HepG2 (cell line): Measurements from ENCODE around the gene CCDC88B. TPM values are rescaled to one million over a fixed set of nuclear protein-coding genes. Genes with fewer than 3 reads are reported as not detected.

ENCODE experiments used
- DMTF1 ChIP-seq: sonication (generic); formaldehyde crosslinking; IDR thresholded peaks from 2 replicates; pipeline ENCODE4 v1.4.0; 2020; ENCODE audit warnings: mild to moderate bottlenecking, missing genetic modification reagents
- ELF4 ChIP-seq: sonication (generic); formaldehyde crosslinking; IDR thresholded peaks from 2 replicates; pipeline ENCODE4 v1.5.0; 2020; ENCODE audit warnings: missing genetic modification reagents, mild to moderate bottlenecking, moderate library complexity, borderline replicate concordance
- HOXA3 ChIP-seq: sonication (generic); formaldehyde crosslinking; IDR thresholded peaks from 2 replicates; pipeline ENCODE4 v1.5.0; 2020; ENCODE audit warnings: missing genetic modification reagents
- IKZF4 ChIP-seq: sonication (generic); formaldehyde crosslinking; IDR thresholded peaks from 2 replicates; pipeline ENCODE4 v1.5.1; 2020; ENCODE audit warnings: borderline replicate concordance, mild to moderate bottlenecking, low read depth, missing genetic modification reagents; ENCODE audit errors: not compliant biosample characterization
- KLF13 ChIP-seq: sonication (generic); formaldehyde crosslinking; IDR thresholded peaks from 2 replicates; pipeline ENCODE4 v1.4.0; 2020; ENCODE audit warnings: mild to moderate bottlenecking, missing genetic modification reagents
- MED1 ChIP-seq: sonication (generic); formaldehyde crosslinking; IDR thresholded peaks from 2 replicates; pipeline ENCODE4 v1.4.0; 2020; ENCODE audit warnings: missing genetic modification reagents
- MLLT10 ChIP-seq: sonication (generic); formaldehyde crosslinking; IDR thresholded peaks from 2 replicates; pipeline ENCODE4 v1.4.0; 2020; ENCODE audit warnings: missing genetic modification reagents
- NFKBIZ ChIP-seq: IDR thresholded peaks from 2 replicates; pipeline ENCODE4 v1.6.1; 2018; ENCODE audit warnings: missing genetic modification reagents, missing compliant biosample characterization
- RBM22 ChIP-seq: fragments of 200-400 bp; formaldehyde crosslinking; optimal IDR thresholded peaks from 2 replicates; pipeline ENCODE3; 2017; ENCODE audit warnings: mild to moderate bottlenecking, low read length, moderate library complexity
- REST ChIP-seq, 2 experiments: IDR thresholded peaks; 2 replicates each; pipeline ENCODE4 v1.6.1; 2011 to 2012; ENCODE audit warnings: low read length in 2 of 2, borderline replicate concordance in 1 of 2, low read depth in 1 of 2, mild to moderate bottlenecking in 1 of 2, moderate library complexity in 1 of 2
- TEAD2 ChIP-seq: sonication (generic); formaldehyde crosslinking; IDR thresholded peaks from 2 replicates; pipeline ENCODE4 v1.9.0; 2021; ENCODE audit warnings: missing genetic modification reagents
- ZBTB38 ChIP-seq: sonication (generic); formaldehyde crosslinking; IDR thresholded peaks from 2 replicates; pipeline ENCODE4 v1.5.1; 2020; ENCODE audit warnings: mild to moderate bottlenecking, missing genetic modification reagents
- ZFP90 ChIP-seq: sonication (generic); formaldehyde crosslinking; IDR thresholded peaks from 2 replicates; pipeline ENCODE4 v1.8.0; 2022; ENCODE audit warnings: missing genetic modification reagents, mild to moderate bottlenecking, inconsistent platforms, borderline replicate concordance
- ZNF256 ChIP-seq: sonication (generic); formaldehyde crosslinking; conservative IDR thresholded peaks from 2 replicates; pipeline ENCODE4 v1.4.0; 2020; ENCODE audit warnings: missing genetic modification reagents
- ZNF317 ChIP-seq: sonication (generic); formaldehyde crosslinking; IDR thresholded peaks from 2 replicates; pipeline ENCODE4 v1.5.0; 2020; ENCODE audit warnings: mild to moderate bottlenecking, missing genetic modification reagents
- ZNF552 ChIP-seq: sonication (generic); formaldehyde crosslinking; IDR thresholded peaks from 2 replicates; pipeline ENCODE4 v1.9.0; 2022; ENCODE audit warnings: missing genetic modification reagents, mild to moderate bottlenecking, borderline replicate concordance
- ZNF619 ChIP-seq: sonication (generic); formaldehyde crosslinking; IDR thresholded peaks from 2 replicates; pipeline ENCODE4 v1.4.0; 2020; ENCODE audit warnings: mild to moderate bottlenecking, missing genetic modification reagents
- polyA plus RNA-seq, 8 experiments: library from polyadenylated mRNA; depleted of rRNA in 3 of 8; stranded (reverse) in 7 of 8; unstranded in 1 of 8; fragments of >200 nt; fragmentation: Illumina TruSeq in 4 of 8; extraction: Trizol in 4 of 8; gene quantifications; 2 replicates each; pipeline versions ENCODE4 v1.2.1 to v1.2.3, GENCODE V29; 2011 to 2016; ENCODE audit warnings: low read depth in 4 of 8, missing spikeins in 1 of 8, mixed read lengths in 1 of 8; ENCODE audit not compliant: insufficient read depth in 1 of 8
- total RNA-seq, 5 experiments: library from RNA; depleted of rRNA; stranded (reverse); fragments of >200 nt; fragmentation: Illumina TruSeq; extraction: Trizol; gene quantifications; 2 replicates each; pipeline ENCODE4 v1.2.3, GENCODE V29; 2016; ENCODE audit warnings: low read depth in 1 of 5
- TF ChIP-seq, protein P1 (sequence below): sonication (generic); formaldehyde crosslinking; IDR thresholded peaks from 2 replicates; pipeline ENCODE4 v1.5.0; 2020; ENCODE audit warnings: mild to moderate bottlenecking, missing genetic modification reagents, moderate library complexity
- TF ChIP-seq, protein P2 (sequence below): IDR thresholded peaks from 2 replicates; pipeline ENCODE4 v1.6.1; 2016; ENCODE audit warnings: control low read depth
- TF ChIP-seq, protein P3 (sequence below): sonication (generic); formaldehyde crosslinking; IDR thresholded peaks from 2 replicates; pipeline ENCODE4 v1.9.0; 2021; ENCODE audit warnings: missing genetic modification reagents, mild to moderate bottlenecking, borderline replicate concordance

The CCDC88B gene
- total and polyA plus RNA-seq, 2 of the 13 experiments (the other 11 are each of a cell fraction or from before 2014, with no cell fraction given), result 3.6 to 4.8 TPM

GRCh38 chr11:64317325-64317960 lies 22.6 kb upstream of the CCDC88B start, which contains the start of gene TRMT112 (continued):
- peak in 1 of 2 experiments; percentile 32; a peak in 1 of 4 replicates for TF ChIP-seq REST (IDR thresholded peaks at IDR 0.05; ENCODE audit: borderline replicate concordance in 1 of 2, low read depth in 1 of 2, low read length in 2 of 2)
- TF ChIP-seq, protein P1, sequence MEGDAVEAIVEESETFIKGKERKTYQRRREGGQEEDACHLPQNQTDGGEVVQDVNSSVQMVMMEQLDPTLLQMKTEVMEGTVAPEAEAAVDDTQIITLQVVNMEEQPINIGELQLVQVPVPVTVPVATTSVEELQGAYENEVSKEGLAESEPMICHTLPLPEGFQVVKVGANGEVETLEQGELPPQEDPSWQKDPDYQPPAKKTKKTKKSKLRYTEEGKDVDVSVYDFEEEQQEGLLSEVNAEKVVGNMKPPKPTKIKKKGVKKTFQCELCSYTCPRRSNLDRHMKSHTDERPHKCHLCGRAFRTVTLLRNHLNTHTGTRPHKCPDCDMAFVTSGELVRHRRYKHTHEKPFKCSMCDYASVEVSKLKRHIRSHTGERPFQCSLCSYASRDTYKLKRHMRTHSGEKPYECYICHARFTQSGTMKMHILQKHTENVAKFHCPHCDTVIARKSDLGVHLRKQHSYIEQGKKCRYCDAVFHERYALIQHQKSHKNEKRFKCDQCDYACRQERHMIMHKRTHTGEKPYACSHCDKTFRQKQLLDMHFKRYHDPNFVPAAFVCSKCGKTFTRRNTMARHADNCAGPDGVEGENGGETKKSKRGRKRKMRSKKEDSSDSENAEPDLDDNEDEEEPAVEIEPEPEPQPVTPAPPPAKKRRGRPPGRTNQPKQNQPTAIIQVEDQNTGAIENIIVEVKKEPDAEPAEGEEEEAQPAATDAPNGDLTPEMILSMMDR, result no peak
- peak; percentile 66; the same call in 1 of the 2 replicates for TF ChIP-seq ZNF317 (CRISPR knock-in tag)
- TF ChIP-seq ELF4, result peak; percentile 92; the same call in 1 of the 2 replicates
- no peak for TF ChIP-seq IKZF4 (CRISPR knock-in tag)
- TF ChIP-seq MLLT10 (CRISPR knock-in tag), result no peak
- no peak; the same call in 1 of the 2 replicates for TF ChIP-seq ZFP90 (CRISPR knock-in tag)
- TF ChIP-seq ZNF619, result no peak
- TF ChIP-seq HOXA3 (CRISPR knock-in tag), result peak; percentile 84
- TF ChIP-seq NFKBIZ, result no peak
- TF ChIP-seq DMTF1 (CRISPR knock-in tag), result no peak
- TF ChIP-seq ZBTB38 (CRISPR knock-in tag), result peak; percentile 37; the same call in 1 of the 2 replicates
- TF ChIP-seq ZNF256, result no peak; the same call in 1 of the 2 replicates
- TF ChIP-seq TEAD2 (CRISPR knock-in tag), result no peak
- no peak for TF ChIP-seq RBM22
- no peak for TF ChIP-seq KLF13 (CRISPR knock-in tag)
- TF ChIP-seq ZNF552, result no peak
- TF ChIP-seq, protein P2, sequence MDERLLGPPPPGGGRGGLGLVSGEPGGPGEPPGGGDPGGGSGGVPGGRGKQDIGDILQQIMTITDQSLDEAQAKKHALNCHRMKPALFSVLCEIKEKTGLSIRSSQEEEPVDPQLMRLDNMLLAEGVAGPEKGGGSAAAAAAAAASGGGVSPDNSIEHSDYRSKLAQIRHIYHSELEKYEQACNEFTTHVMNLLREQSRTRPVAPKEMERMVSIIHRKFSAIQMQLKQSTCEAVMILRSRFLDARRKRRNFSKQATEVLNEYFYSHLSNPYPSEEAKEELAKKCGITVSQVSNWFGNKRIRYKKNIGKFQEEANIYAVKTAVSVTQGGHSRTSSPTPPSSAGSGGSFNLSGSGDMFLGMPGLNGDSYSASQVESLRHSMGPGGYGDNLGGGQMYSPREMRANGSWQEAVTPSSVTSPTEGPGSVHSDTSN (CRISPR knock-in tag), result no peak
- TF ChIP-seq, protein P3, sequence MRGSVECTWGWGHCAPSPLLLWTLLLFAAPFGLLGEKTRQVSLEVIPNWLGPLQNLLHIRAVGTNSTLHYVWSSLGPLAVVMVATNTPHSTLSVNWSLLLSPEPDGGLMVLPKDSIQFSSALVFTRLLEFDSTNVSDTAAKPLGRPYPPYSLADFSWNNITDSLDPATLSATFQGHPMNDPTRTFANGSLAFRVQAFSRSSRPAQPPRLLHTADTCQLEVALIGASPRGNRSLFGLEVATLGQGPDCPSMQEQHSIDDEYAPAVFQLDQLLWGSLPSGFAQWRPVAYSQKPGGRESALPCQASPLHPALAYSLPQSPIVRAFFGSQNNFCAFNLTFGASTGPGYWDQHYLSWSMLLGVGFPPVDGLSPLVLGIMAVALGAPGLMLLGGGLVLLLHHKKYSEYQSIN, result no peak
- peak; percentile 55 for TF ChIP-seq MED1 (CRISPR knock-in tag)
